SKM-1 treated with dmso at 0.1 percent for 144 hours (cell line): ENCODE results near the gene ATP6V1B1.

Source experiments
- DNase-seq: peaks from one replicate; lab custom pipeline; 2025; ENCODE audit not compliant: unreplicated experiment; lab: John Stamatoyannopoulos, UW

The ATP6V1B1 gene

DNA sequence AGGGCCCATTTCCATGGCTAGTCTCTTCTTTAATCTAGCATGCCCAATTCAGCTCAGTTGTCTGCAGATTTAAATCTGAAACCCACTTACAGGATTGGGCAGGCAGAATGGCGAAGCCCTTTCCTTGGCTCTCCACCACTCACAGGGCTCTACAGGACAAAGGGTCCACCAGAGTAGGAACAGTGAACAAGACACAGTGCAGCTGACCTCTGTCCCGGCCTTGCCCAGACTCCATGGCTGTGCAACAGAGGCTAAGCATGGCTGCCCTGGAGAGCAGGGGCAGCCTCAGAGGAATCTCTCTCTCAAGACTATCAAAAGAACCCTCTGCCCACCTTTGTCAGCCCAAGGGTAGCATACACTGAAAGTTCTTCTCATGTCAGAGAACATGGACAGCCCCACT, 9.7 kb upstream of the ATP6V1B1 start:
- DNase-seq: no peak

- no peak for DNase-seq
Measured at GRCh38 chr2:70927138-70927537, 8.6 kb upstream of the ATP6V1B1 start.

GRCh38 chr2:70927641-70928040, 8.1 kb upstream of the ATP6V1B1 start:
- DNase-seq: no peak

DNA sequence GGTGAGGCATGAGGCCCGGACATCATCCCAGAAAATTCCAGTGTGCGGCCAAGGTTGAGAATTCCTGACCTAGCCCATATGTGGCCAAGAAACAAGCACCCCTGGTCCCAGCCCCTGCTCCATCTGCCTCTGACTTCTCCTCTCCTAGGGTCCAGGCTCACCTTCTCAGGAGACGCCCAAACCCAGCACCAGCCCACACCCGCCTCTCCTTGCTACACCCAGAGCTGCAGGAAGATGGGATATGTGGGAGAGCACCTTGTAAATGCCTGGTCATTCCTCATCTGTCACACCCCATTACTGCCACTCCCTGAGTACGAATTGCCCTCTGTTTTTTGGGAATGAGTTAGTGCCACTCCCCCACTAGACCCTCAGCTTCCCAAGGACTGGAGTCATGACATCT, 7.3 kb upstream of the ATP6V1B1 start:
- DNase-seq: no peak

- no peak for DNase-seq
Measured at GRCh38 chr2:70930371-70931329, 5.0 kb upstream of the ATP6V1B1 start.

DNA sequence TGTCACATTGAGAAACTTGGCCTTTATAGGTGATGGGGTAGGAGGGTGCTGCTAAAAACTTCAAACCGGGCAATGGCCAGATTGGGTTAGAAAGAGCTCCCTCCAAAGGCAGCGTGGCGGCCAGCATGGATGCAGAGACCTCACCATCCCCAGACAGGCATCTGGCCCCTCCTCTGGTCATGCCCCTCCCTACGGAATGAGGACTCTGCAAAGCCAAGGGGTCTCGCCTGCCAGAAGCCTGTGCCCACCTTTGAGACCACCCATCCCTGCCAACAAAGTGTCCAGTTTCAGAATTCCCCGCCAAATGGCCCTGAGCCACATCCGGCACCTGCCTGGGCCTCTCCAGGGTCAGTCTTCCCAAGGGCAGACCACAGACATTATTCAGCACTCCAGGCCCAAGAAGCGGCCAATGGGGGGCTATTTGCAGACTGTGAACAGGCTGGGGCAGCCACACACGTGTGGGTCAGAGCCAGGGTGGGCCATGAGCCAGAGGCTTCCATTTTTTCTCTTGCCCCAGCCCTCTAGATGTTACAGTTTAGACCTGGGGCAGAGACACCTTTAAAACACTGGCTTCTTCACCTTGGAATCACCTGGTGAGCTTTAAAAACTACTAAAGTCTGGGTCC, 4.2 kb upstream of the ATP6V1B1 start:
- no peak for DNase-seq

DNA sequence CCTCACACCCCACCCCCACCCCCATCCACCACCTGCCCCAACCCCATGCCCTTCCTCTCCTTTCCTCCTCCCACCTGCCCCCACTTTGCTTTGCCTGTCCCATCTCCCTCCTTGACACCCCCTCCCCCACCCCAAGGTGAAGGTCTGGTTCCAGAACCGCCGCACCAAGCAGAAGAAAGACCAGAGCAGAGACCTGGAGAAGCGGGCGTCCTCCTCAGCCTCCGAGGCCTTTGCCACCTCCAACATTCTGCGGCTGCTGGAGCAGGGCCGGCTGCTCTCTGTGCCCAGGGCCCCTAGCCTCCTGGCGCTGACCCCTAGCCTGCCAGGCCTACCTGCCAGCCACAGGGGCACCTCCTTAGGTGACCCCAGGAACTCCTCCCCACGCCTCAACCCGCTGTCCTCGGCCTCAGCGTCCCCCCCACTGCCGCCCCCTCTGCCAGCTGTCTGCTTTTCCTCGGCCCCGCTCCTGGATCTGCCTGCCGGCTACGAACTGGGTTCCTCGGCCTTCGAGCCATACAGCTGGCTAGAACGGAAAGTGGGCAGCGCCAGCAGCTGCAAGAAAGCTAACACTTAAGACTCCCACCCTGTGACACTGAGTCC, 3.0 kb upstream of the ATP6V1B1 start:
- DNase-seq: no peak

DNA sequence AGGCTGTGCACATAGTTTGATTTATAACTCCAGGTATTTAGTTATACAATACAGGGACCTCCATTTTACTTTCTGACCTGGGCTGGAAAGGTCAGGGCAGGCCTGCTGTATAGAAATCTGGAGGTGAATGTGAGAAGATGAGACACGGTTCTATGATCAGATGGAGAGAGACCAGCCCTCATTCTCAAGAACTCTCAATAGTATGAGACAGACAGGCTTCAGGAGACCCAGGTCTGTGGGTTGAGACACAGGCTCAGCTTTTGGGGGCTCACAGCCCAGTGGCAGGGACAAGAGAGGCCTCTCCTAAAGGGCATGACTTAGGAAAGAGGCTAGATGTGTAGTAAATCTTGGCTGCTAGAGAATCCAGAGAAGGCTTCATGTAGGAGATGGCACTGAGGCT, 719 bp upstream of the ATP6V1B1 start:
- DNase-seq: no peak

GRCh38 chr2:70936165-70936978, 672 bp downstream of the ATP6V1B1 start:
- DNase-seq: no peak

DNA sequence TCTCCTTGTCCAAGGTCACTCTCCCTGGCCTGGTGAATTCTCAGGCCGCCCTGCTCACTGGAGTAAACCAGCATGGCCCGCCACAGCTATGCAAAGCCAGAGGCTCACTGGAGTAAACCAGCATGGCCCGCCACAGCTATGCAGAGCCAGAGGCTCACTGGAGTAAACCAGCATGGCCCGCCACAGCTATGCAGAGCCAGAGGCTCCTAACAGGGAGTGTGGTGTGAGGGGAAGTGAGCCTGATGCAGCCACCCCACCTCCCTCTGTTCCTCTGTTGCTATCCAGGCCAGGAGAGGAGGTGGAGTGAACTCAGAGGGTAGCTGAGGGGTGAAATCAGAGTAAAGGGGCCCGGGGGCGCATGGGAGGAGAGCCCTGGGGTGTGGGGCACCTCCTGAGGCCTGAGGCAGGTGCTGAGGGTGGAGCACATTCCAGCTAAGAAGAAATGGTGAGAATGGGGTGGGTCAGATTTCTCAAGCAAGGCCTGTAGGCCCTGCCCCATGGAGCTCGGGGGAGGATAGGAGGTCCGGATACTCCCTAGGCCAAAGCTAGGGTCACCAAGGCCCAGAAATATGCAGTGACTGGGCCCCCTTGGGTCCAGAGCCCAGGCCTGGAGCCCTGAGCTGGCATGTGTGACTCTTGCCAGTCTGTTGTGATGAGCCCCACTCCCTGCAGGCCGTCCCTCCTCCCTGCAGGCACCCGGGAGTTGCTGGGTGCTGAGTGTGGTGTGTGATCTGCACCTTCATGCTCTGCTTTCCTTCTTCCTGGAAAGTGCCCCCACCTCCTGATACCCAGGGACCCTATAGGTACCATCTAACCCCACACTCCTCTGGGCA, 1.5 kb downstream of the ATP6V1B1 start:
- DNase-seq: no peak

DNA sequence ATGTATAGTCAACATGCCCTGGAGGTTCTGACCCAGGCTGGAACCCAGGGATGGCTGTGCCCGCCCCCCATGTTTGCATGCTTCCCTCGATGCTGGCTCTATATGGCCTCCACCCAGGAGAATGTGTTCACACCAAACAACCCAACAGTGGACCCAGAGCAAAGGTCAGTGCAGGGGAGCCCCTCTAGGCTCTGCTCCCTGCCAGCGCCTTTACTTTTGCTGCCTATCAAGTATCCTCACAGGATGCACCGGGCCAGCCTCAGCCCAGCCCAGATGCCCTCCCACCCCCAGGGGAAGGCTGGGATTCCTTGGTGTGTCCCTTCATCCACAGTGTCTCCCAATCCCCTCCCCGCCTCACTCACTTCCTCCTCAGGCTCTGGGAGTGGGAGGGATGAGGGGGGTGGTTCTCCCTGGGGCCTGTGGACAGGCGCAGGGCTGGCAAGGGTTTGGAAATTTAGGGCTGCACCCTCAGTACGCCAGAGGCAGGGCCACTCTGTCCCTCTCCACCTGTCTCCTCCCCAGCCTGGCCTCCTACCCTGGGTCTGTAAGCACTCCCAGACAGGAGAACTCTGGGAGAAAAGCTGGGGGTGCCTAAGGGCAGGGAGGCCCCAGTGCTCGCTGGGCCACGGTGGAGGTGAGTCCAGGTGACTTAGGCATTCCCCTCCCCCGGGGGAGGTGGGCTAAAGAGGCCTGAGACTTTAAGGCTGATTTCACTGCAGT, 2.3 kb downstream of the ATP6V1B1 start:
- no peak for DNase-seq

DNA sequence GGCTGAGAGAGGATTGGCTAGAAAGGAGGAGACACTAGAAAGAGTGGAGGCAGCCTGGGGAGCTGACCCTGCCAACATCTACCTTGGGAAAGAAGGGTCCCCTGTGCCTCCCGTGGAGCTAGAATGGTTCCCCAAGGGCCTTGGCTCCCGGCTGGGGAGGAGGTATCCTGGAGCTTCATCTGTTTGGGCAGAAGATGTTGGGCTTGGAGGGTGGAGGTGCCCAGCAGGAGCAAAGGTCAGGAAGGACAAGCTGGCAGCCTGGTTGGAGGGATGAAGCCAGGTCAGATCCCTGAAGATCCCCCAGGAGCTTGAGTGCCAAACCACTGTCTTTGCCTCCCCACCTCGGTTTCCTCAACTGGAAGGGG, 2.9 kb downstream of the ATP6V1B1 start:
- DNase-seq: no peak

GRCh38 chr2:70939001-70939838, 3.5 kb downstream of the ATP6V1B1 start:
- no peak for DNase-seq

DNA sequence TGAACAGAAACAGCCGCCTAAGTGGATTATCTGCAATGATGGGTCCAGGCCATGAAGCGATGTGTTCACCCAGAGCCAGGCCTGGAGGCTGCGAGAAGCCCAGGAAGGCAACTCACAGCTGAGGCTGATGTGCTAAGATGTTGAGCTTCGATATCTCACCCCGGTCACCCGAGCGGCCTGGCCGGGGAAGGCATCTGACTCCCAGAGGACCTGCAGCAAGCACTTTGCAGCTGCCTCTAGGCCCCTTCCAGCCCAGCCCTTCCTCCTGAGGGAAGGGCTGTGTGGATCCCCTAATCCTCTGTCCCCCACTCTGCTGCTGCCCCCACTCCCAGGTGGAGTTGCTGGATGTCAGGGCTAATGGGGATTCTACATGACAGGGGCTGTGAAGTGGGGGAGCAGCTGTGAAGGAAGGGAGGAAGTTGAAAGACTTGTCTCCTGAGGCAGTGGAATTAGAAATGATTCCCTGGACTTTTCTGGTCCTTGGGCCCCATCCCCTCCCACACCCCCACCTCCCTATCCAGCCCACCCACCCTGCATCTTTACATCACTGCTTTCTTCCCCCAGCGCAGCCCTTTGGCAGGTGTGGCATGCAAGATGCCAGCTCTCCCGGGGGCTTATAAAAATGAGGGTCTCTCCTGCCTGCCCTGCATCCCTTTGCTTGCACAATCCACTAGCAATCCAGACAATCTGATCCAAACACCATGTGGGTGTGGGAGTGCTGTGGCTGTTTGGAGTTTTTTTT, 4.3 kb downstream of the ATP6V1B1 start:
- no peak for DNase-seq

DNA sequence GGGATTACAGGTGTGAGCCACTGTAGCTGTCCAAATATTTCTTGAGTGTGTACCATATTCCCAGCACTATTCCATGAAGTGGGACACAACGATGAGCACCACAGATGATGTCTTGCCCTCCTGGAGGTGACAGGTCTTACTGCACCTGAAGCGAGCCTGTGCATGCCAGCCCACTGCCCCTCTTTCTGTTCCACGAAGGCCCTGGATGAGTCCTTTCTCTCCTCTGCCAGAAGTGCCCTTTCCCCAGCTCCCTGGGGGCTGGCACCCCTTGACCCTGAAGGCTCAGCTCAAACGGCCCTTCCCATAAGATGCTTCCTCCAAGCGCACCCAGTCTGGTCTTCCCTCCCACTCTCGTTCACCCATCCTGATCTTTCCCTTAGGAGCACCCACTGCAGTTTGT, 5.5 kb downstream of the ATP6V1B1 start:
- no peak for DNase-seq

GRCh38 chr2:70941701-70942100, 6.0 kb downstream of the ATP6V1B1 start:
- no peak for DNase-seq

DNA sequence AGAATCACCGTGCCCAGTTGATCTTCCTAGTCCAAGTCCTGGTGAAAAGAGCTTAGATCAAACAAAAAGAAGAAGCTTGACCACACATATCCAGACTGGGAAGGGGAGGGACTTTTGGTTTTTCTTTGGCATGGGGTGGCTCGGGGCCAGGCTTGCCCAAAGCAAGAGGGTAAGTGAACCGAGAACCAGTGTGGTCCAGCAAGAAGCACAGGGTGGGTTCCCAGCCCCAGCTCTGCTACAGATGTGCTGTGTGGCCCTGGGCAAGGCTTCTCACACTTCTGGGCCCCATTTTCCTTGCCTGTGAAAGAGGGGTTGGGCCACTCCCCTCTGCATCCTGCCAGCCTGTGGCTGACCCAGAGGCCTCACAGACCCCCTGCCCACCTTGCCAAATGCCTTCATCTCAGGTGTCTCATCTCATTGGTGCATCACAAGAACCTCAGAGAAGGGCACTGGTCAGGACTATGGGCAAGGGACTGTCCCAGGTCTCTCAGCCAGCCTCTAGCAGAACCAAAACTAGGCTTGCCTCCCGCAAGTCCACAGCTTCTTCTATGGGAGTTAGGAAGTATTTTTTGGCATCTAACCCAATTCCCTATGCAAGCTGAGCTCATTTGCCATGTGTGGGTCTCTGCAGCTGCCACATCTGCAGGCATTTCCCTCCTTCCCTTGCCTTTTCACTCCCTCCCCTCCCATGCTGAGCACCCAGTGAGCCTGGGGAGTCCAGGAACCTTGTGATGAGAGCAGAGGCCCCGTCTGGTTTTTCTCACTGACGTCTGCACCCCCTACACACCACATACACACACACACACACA, 6.9 kb downstream of the ATP6V1B1 start:
- DNase-seq: no peak
